Measurements from ENCODE around the gene TTC9B. TPM values are rescaled to one million over a fixed set of nuclear protein-coding genes. Genes with fewer than 3 reads are reported as not detected.

TTC9B gene
- total and polyA plus RNA-seq, 2 of the 13 experiments (the other 11 are each of a cell fraction or from before 2014, with no cell fraction given): not detected

GRCh38 chr19:40190891-40191835, 27.0 kb downstream of the TTC9B start, which contains the start of gene MAP3K10 (continued):
- TF ChIP-seq, protein P1, sequence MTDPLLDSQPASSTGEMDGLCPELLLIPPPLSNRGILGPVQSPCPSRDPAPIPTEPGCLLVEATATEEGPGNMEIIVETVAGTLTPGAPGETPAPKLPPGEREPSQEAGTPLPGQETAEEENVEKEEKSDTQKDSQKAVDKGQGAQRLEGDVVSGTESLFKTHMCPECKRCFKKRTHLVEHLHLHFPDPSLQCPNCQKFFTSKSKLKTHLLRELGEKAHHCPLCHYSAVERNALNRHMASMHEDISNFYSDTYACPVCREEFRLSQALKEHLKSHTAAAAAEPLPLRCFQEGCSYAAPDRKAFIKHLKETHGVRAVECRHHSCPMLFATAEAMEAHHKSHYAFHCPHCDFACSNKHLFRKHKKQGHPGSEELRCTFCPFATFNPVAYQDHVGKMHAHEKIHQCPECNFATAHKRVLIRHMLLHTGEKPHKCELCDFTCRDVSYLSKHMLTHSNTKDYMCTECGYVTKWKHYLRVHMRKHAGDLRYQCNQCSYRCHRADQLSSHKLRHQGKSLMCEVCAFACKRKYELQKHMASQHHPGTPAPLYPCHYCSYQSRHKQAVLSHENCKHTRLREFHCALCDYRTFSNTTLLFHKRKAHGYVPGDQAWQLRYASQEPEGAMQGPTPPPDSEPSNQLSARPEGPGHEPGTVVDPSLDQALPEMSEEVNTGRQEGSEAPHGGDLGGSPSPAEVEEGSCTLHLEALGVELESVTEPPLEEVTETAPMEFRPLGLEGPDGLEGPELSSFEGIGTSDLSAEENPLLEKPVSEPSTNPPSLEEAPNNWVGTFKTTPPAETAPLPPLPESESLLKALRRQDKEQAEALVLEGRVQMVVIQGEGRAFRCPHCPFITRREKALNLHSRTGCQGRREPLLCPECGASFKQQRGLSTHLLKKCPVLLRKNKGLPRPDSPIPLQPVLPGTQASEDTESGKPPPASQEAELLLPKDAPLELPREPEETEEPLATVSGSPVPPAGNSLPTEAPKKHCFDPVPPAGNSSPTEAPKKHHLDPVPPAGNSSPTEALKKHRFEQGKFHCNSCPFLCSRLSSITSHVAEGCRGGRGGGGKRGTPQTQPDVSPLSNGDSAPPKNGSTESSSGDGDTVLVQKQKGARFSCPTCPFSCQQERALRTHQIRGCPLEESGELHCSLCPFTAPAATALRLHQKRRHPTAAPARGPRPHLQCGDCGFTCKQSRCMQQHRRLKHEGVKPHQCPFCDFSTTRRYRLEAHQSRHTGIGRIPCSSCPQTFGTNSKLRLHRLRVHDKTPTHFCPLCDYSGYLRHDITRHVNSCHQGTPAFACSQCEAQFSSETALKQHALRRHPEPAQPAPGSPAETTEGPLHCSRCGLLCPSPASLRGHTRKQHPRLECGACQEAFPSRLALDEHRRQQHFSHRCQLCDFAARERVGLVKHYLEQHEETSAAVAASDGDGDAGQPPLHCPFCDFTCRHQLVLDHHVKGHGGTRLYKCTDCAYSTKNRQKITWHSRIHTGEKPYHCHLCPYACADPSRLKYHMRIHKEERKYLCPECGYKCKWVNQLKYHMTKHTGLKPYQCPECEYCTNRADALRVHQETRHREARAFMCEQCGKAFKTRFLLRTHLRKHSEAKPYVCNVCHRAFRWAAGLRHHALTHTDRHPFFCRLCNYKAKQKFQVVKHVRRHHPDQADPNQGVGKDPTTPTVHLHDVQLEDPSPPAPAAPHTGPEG (CRISPR knock-in tag; IDR thresholded peaks at IDR 0.05): no peak
- TF ChIP-seq NR2F2 (IDR thresholded peaks at IDR 0.05; ENCODE audit: borderline replicate concordance, low read depth) (no peak), REXO4 (CRISPR knock-in tag; IDR thresholded peaks at IDR 0.05; ENCODE audit: borderline replicate concordance) (peak; percentile 65; the same call in 1 of the 2 replicates), ZNF207 (IDR thresholded peaks at IDR 0.05; ENCODE audit: borderline replicate concordance) (no peak), ZFP1 (CRISPR knock-in tag; IDR thresholded peaks at IDR 0.05) (no peak), ZNF337 (CRISPR knock-in tag; IDR thresholded peaks at IDR 0.05; ENCODE audit: borderline replicate concordance, low read depth) (0 out of 2 replicates have a peak, but pooled peaks have one; percentile 43), ZNF143 (CRISPR knock-in tag; IDR thresholded peaks at IDR 0.05) (peak; percentile 88), ATF7-NPFF (CRISPR knock-in tag; IDR thresholded peaks at IDR 0.05; ENCODE audit: low read depth) (no peak), HBP1 (CRISPR knock-in tag; IDR thresholded peaks at IDR 0.05; ENCODE audit: low read depth) (peak; percentile 86; the same call in 1 of the 2 replicates), ZNF703 (CRISPR knock-in tag; IDR thresholded peaks at IDR 0.05; ENCODE audit: borderline replicate concordance) (peak; percentile 32; the same call in 1 of the 2 replicates), ZKSCAN1 (IDR thresholded peaks at IDR 0.05; ENCODE audit: low read length) (no peak), ETV6 (CRISPR knock-in tag; conservative IDR thresholded peaks at IDR 0.05) (0 out of 2 replicates have a peak, but pooled peaks have one; percentile 51), ZMYM3 (CRISPR knock-in tag; IDR thresholded peaks at IDR 0.05) (peak; percentile 75; the same call in 1 of the 2 replicates), SKIL (CRISPR knock-in tag; IDR thresholded peaks at IDR 0.05; ENCODE audit: borderline replicate concordance) (no peak), RNF219 (CRISPR knock-in tag; IDR thresholded peaks at IDR 0.05) (no peak), REPIN1 (CRISPR knock-in tag; IDR thresholded peaks at IDR 0.05; ENCODE audit: borderline replicate concordance, low read depth) (peak; percentile 29; the same call in 1 of the 2 replicates), SUZ12 (IDR thresholded peaks at IDR 0.05; ENCODE audit: low read depth, low read length) (peak; percentile 49)
